RCC 7860 (cell line): Measurements from ENCODE around the gene PPP3R2.

ENCODE experiments used
- DNase-seq: peaks from one replicate; pipeline ENCODE4 v3.0.0-alpha.2; 2015; ENCODE audit warnings: low spot score
- FAIRE-seq: peaks from 2 replicates; lab custom pipeline; 2012; peaks lifted over from hg19 to GRCh38; lab: Jason Lieb, UNC

Gene PPP3R2, protein sequence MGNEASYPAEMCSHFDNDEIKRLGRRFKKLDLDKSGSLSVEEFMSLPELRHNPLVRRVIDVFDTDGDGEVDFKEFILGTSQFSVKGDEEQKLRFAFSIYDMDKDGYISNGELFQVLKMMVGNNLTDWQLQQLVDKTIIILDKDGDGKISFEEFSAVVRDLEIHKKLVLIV

GRCh38 chr9:101594796-101595195, at the start of gene PPP3R2:
TSS of gene PPP3R2 (minus strand) at chr9:101594969. CDS start at chr9:101594921, 48 bp downstream.
- DNase-seq = no peak
- no peak for FAIRE-seq

GRCh38 chr9:101639785-101640665, 45.3 kb upstream of the PPP3R2 start:
- DNase-seq = no peak
- FAIRE-seq = no peak

DNA sequence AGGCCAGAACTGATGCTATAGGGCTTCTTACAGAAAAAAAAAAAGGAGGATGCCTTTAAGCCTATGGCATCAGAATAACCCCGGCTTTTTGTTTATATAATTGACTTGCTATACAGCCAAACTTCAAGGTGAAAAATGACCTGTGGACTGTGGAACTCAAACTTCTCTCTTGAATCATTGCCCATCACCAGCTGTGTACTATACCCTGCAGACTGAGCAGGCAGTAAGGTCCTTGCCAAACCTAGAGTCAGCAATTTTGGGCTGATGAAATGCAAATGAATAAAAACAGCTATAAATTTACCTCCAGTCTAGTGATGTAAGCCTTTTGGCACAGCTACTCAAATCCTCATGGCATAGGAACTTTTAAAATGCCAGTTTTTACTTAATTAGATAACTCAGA, 44.5 kb upstream of the PPP3R2 start:
- FAIRE-seq (no peak), DNase-seq (no peak)

DNA sequence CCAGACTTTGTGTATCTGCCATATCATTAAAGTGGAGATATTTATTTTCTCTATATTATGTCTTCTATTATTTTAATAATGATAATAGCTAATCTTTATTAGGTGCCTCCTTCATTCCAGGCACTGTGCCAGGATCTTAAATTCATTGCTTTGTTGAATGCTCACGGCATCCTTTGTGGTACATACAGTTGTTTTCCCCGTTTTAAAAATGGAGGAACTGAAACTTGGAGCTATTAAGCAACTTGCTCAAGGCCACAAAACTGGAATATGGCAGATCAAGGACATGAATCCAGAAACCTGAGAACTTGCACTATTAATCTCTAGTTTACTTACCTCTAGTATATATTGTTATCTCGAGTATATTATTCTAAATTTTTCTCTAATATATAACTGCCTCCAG, 41.5 kb upstream of the PPP3R2 start:
- DNase-seq (no peak), FAIRE-seq (no peak)

- no peak for FAIRE-seq
- DNase-seq = no peak
Measured at GRCh38 chr9:101635473-101635872, 40.7 kb upstream of the PPP3R2 start.

DNA sequence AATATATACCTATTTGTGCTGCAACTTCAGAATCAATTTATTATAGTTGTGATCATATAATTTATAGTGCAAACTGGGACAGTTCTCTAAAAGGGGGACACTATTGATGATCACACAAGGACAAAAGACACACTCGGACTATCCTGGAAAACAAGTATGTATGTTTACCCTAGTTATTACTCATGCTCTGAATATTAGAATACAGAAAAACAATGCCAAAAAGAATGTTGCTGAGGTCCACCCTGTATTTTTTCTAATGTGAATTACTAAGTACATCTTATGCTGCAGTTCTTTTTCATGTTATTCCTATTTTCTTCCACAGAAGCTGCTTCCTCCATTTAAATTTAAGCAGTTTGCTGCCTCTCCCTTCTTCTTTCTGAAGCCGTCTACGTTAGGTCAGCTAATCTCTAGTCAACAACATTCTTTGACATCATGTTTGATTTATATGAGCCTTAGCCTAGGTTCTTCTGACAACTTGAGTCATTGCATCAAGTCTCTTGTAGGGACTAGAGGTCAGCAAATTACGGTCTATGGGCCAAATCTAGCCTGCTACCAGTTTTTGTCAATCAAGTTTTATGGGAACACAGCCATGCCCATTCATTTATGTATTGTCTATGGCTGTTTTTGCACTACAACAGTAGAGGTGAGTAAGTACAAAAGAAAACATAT, 40.1 kb upstream of the PPP3R2 start:
- FAIRE-seq = no peak
- no peak for DNase-seq

GRCh38 chr9:101632611-101633010, 37.8 kb upstream of the PPP3R2 start:
- no peak for FAIRE-seq
- no peak for DNase-seq

- FAIRE-seq = no peak
- no peak for DNase-seq
Measured at GRCh38 chr9:101631892-101632291, 37.1 kb upstream of the PPP3R2 start.

DNA sequence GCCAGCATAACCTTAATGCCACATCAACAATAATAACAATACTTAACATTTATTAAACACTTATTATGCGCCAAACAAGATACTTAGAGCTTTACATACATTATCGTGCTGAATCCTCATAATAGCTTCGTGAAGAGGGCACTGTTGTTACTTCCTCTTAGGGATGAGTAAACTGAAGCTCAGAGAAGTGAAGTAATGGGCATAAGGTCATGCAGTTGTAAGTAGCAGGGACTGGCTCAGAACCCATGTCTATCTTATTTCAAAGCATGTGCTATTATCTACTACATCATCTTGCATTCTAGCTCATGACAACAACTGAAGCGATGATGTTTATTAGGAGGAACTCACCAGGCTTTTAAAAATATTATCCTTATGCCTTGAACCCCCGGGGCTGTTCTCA, 34.9 kb upstream of the PPP3R2 start:
- no peak for FAIRE-seq
- DNase-seq = no peak

DNA sequence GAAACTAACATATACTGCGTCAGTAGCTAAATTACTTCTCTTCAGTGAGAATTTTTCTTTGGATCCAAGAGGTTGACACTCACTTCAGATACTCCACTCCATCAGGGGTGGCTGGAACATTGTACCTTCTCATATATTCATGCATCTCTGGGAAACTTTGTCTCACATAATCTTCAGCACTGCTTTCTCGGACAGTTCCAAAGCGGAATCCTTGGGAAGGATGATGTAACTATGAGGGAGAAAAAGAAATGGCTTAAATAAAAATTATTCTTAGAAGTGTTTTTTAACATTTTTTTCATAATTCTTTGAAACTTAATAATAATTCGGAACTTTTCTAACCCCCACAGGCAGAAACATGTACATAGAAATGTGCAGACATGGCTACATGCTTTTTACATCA, 33.4 kb upstream of the PPP3R2 start:
- no peak for FAIRE-seq
- no peak for DNase-seq

GRCh38 chr9:101626295-101626694, 31.5 kb upstream of the PPP3R2 start:
- FAIRE-seq (no peak), DNase-seq (no peak)

GRCh38 chr9:101625876-101626275, 31.1 kb upstream of the PPP3R2 start:
- FAIRE-seq = no peak

DNA sequence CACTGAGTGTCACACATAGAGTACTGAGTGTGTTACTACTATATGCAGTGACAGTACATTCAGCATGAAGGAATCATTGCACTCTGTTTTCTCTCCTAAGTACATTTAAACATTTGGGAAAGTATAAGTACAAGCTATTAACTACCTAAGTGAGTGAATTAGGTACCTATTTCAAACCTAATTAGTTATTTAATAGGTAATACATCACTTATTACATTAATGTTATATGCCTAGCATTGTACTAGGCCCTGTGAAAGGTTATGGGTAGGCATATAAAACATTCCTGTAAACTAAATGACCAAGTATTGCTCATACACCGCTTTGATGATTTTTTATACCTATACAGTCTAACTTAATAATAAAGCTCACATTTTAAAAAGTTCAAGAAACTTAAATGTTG, 25.7 kb upstream of the PPP3R2 start:
- DNase-seq (no peak), FAIRE-seq (no peak)

More at GRCh38 chr9:101625876-101626275, 31.1 kb upstream of the PPP3R2 start:
- DNase-seq = no peak

- no peak for DNase-seq
- no peak for FAIRE-seq
Measured at GRCh38 chr9:101618698-101619097, 23.9 kb upstream of the PPP3R2 start.

DNA sequence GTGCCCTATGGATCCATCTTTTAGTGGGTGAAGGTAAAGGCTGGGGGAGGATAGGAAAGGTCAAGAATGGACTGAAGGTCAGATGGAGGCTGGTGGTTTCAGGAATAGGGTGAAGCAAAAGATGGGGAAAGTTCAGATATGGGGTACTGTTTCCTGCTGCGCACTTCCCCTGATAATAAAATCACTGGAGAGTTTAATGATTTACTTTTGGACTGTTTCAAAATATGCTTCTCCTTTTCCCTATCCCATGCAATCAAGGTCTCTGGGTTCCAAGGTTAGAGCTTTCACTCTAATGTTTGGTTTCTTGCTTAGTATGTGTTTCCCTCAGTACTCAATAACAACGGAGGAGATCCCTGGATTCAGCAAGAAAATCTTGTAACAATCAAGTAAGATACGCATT, 10.8 kb upstream of the PPP3R2 start:
- no peak for DNase-seq
- no peak for FAIRE-seq

- DNase-seq = no peak
- FAIRE-seq = no peak
Measured at GRCh38 chr9:101604296-101604695, 9.5 kb upstream of the PPP3R2 start.

- FAIRE-seq = peak; percentile 30
- peak; percentile 30 for DNase-seq
Measured at GRCh38 chr9:101601904-101602765, 7.4 kb upstream of the PPP3R2 start.

- FAIRE-seq (no peak), DNase-seq (no peak)
Measured at GRCh38 chr9:101593345-101593744, 1.4 kb downstream of the PPP3R2 start.

GRCh38 chr9:101592788-101593187, 2.0 kb downstream of the PPP3R2 start:
- no peak for DNase-seq
- no peak for FAIRE-seq

DNA sequence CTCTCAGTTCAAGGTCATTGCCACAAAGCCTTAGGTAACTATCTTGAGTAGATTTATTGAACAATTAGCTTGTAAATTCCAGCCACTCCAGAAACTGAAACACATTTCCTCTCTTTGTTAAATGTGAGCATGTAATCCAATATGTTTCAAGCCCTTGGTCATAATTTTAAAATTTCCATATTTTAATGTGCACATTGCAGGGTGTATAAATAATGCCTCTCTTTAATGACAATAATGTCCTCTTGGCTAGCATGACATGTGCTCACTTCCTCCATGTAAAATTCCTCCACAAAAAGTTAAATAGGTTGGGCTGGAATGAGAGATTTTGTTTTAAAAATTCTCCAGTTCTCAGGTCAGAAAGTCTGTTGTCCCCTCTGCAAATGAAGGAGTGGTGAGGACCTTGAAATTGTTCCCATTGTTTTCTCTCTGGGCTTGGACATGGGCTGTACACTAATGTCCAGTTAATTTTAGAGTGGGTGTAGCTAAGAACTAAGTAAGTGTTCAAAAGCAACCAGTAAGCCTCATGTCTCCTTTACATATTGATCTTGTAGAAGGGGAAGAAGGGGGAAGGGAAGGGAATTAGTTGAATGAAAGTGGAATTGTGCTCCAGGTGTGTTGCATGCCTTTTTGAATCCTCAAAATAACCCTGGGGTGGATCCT, 2.9 kb downstream of the PPP3R2 start:
- FAIRE-seq (no peak), DNase-seq (no peak)
